Fibroblast of lung (primary cell): Measurements from ENCODE around the gene MAP1LC3B2. TPM values are rescaled to one million over a fixed set of nuclear protein-coding genes. Genes with fewer than 3 reads are reported as not detected.

Experiments used
- DNase-seq, 2 donors: peaks; one replicate each; pipeline versions ENCODE4 v3.0.0 to v3.0.0-alpha.2; 2010; ENCODE audit warnings: low read depth in 2 of 2
- H2AFZ ChIP-seq: 2 replicates; pipeline ENCODE4 v1.5.1; 2012; ENCODE audit warnings: low read length, control low read depth, inconsistent platforms
- H3K27ac ChIP-seq: 2 replicates; pipeline ENCODE4 v1.5.1; 2011; ENCODE audit warnings: low read length, control low read depth; ENCODE audit not compliant: insufficient read depth
- H3K27me3 ChIP-seq: 2 replicates; pipeline ENCODE4 v1.5.1; 2011; ENCODE audit warnings: mild to moderate bottlenecking, low read length; ENCODE audit not compliant: control insufficient read depth, insufficient read depth
- H3K36me3 ChIP-seq: 2 replicates; pipeline ENCODE4 v1.5.1; 2011; ENCODE audit warnings: low read length; ENCODE audit not compliant: control insufficient read depth, insufficient read depth
- H3K4me1 ChIP-seq: 2 replicates; pipeline ENCODE4 v1.5.1; 2011; ENCODE audit warnings: low read length; ENCODE audit not compliant: control insufficient read depth, insufficient read depth; ENCODE audit errors: extremely low read depth
- H3K4me2 ChIP-seq: 2 replicates; pipeline ENCODE4 v1.5.1; 2011; ENCODE audit warnings: low read length, control low read depth; ENCODE audit not compliant: insufficient read depth; ENCODE audit errors: extremely low read depth
- H3K4me3 ChIP-seq, 4 experiments: fragments of 200-600 bp in 1 of 4; sonication (generic) in 1 of 4; replicated peaks in 1 of 4; 2 replicates each; pipeline ENCODE4 v1.5.1; 2011 to 2016; ENCODE audit warnings: low read length in 4 of 4, low read depth in 3 of 4, mild to moderate bottlenecking in 3 of 4, control low read depth in 2 of 4, inconsistent platforms in 1 of 4, mixed read lengths in 1 of 4; ENCODE audit not compliant: insufficient read depth in 1 of 4; ENCODE audit errors: control extremely low read depth in 1 of 4
- H3K79me2 ChIP-seq: 2 replicates; pipeline ENCODE4 v1.5.1; 2012; ENCODE audit warnings: mild to moderate bottlenecking, low read length, inconsistent platforms; ENCODE audit not compliant: control insufficient read depth, insufficient read depth
- H3K9ac ChIP-seq: 2 replicates; pipeline ENCODE4 v1.5.1; 2011; ENCODE audit warnings: mild to moderate bottlenecking, low read length, control low read depth; ENCODE audit not compliant: insufficient read depth
- H3K9me3 ChIP-seq: 2 replicates; pipeline ENCODE4 v1.5.1; 2012; ENCODE audit warnings: low read depth, low read length; ENCODE audit not compliant: control insufficient read depth, insufficient read depth
- H4K20me1 ChIP-seq: 2 replicates; pipeline ENCODE4 v1.5.1; 2011; ENCODE audit warnings: low read length; ENCODE audit not compliant: control insufficient read depth, insufficient read depth; ENCODE audit errors: extremely low read depth
- EZH2 ChIP-seq: IDR thresholded peaks from 2 replicates; pipeline ENCODE4 v1.5.1; 2012; ENCODE audit warnings: low read length, control low read depth, mild to moderate bottlenecking; ENCODE audit errors: missing control alignments
- polyA plus RNA-seq, 2 donors: library from polyadenylated mRNA; depleted of rRNA in 1 of 2; stranded (reverse) in 1 of 2; unstranded in 1 of 2; fragments of >200 nt; gene quantifications; 2 replicates each; pipeline ENCODE4 v1.2.1, GENCODE V29; 2011 to 2012; ENCODE audit warnings: missing spikeins in 1 of 2
- total RNA-seq: library from RNA; depleted of rRNA; stranded (reverse); fragments of >200 nt; gene quantifications from 2 replicates; pipeline ENCODE4 v1.2.1, GENCODE V29; 2014
- TF ChIP-seq, protein P1 (sequence below), 2 donors: IDR thresholded peaks in 1 of 2; conservative IDR thresholded peaks in 1 of 2; 1 replicate in 1 of 2; 2 replicates in 1 of 2; pipeline ENCODE4 v1.5.1; 2011 to 2012; ENCODE audit warnings: low read length in 2 of 2, control low read depth in 1 of 2, inconsistent platforms in 1 of 2, low read depth in 1 of 2, mild to moderate bottlenecking in 1 of 2

Gene MAP1LC3B2
- total and polyA plus RNA-seq, 2 donors (not counting 1 experiment from before 2014, with no cell fraction given) = 1.2 TPM

GRCh38 chr12:116592731-116593130 is 33.5 kb downstream of the MAP1LC3B2 start:
- DNase-seq = peak in 1 of 2 donors; percentile 21
- Histone ChIP-seq H2AFZ (no peak overlapping the region), H3K27ac (no peak overlapping the region), H3K4me3 (no peak overlapping the region), H3K9ac (no peak overlapping the region), H4K20me1 (no peaks in the 10 kb centered on the region), H3K4me1 (no peaks in the 10 kb centered on the region), H3K4me2 (no peak overlapping the region), H3K36me3 (no peaks in the 10 kb centered on the region), H3K9me3 (no peaks in the 10 kb centered on the region), H3K27me3 (no peaks in the 10 kb centered on the region), H3K79me2 (no peaks in the 10 kb centered on the region)
- no peak for TF ChIP-seq EZH2
- TF ChIP-seq, protein P1, sequence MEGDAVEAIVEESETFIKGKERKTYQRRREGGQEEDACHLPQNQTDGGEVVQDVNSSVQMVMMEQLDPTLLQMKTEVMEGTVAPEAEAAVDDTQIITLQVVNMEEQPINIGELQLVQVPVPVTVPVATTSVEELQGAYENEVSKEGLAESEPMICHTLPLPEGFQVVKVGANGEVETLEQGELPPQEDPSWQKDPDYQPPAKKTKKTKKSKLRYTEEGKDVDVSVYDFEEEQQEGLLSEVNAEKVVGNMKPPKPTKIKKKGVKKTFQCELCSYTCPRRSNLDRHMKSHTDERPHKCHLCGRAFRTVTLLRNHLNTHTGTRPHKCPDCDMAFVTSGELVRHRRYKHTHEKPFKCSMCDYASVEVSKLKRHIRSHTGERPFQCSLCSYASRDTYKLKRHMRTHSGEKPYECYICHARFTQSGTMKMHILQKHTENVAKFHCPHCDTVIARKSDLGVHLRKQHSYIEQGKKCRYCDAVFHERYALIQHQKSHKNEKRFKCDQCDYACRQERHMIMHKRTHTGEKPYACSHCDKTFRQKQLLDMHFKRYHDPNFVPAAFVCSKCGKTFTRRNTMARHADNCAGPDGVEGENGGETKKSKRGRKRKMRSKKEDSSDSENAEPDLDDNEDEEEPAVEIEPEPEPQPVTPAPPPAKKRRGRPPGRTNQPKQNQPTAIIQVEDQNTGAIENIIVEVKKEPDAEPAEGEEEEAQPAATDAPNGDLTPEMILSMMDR (conservative IDR thresholded peaks at IDR 0.05 in 1 of 2, IDR thresholded peaks at IDR 0.05 in 1 of 2; ENCODE audit: low read depth in 1 of 2, low read length in 2 of 2) = no peak

GRCh38 chr12:116594325-116595038 is 35.3 kb downstream of the MAP1LC3B2 start:
- Histone ChIP-seq H3K27me3 (no peaks in the 10 kb centered on the region), H3K4me3 (no peak overlapping the region), H3K4me1 (no peaks in the 10 kb centered on the region), H3K27ac (no peak overlapping the region), H3K9me3 (no peaks in the 10 kb centered on the region), H4K20me1 (no peaks in the 10 kb centered on the region), H3K79me2 (no peaks in the 10 kb centered on the region), H3K36me3 (no peaks in the 10 kb centered on the region), H3K4me2 (no peak overlapping the region), H3K9ac (no peak overlapping the region), H2AFZ (no peak overlapping the region)
- TF ChIP-seq, protein P1 (conservative IDR thresholded peaks at IDR 0.05 in 1 of 2, IDR thresholded peaks at IDR 0.05 in 1 of 2; ENCODE audit: low read depth in 1 of 2, low read length in 2 of 2) = no peak
- TF ChIP-seq EZH2 = no peak
- no peak for DNase-seq

- Histone ChIP-seq H4K20me1 (no peaks in the 10 kb centered on the region), H2AFZ (no peak overlapping the region), H3K36me3 (no peaks in the 10 kb centered on the region), H3K27me3 (no peaks in the 10 kb centered on the region), H3K79me2 (no peaks in the 10 kb centered on the region), H3K9ac (no peak overlapping the region), H3K4me2 (no peak overlapping the region), H3K4me1 (no peaks in the 10 kb centered on the region), H3K27ac (no peak overlapping the region), H3K4me3 (no peak overlapping the region), H3K9me3 (no peaks in the 10 kb centered on the region)
- peak in 1 of 2 donors; percentile 66 for DNase-seq
- no peak for TF ChIP-seq EZH2
- TF ChIP-seq, protein P1 (conservative IDR thresholded peaks at IDR 0.05 in 1 of 2, IDR thresholded peaks at IDR 0.05 in 1 of 2; ENCODE audit: low read depth in 1 of 2, low read length in 2 of 2) = no peak
Observed at GRCh38 chr12:116595186-116595585, 36.0 kb downstream of the MAP1LC3B2 start.
